Stimulated activated CD8-positive, alpha-beta memory T cell treated with anti-CD3 and anti-CD28 coated beads, Interleukin-4, amount 100 ng/mL, for 24 hours (primary cell): ENCODE data around the gene CRLF1.

Source experiments
- DNase-seq: peaks from one replicate; pipeline ENCODE4 v3.0.0-alpha.2; 2020; ENCODE audit warnings: low read depth

CRLF1 gene

GRCh38 chr19:18636183-18636968 is 29.8 kb upstream of the CRLF1 start:
- DNase-seq: peak; percentile 96

GRCh38 chr19:18635831-18636182 is 29.2 kb upstream of the CRLF1 start:
- no peak for DNase-seq

- no peak for DNase-seq
Observed at GRCh38 chr19:18634612-18635297, 28.2 kb upstream of the CRLF1 start.

- DNase-seq: no peak
Observed at GRCh38 chr19:18633321-18633720, 26.7 kb upstream of the CRLF1 start.

- no peak for DNase-seq
Observed at GRCh38 chr19:18629166-18630088, 22.8 kb upstream of the CRLF1 start.

- DNase-seq: no peak
Observed at GRCh38 chr19:18626906-18627305, 20.3 kb upstream of the CRLF1 start.

- no peak for DNase-seq
Observed at GRCh38 chr19:18620902-18621301, 14.3 kb upstream of the CRLF1 start.

- DNase-seq: no peak
Observed at GRCh38 chr19:18620311-18620710, 13.7 kb upstream of the CRLF1 start.

GRCh38 chr19:18618236-18618635 is 11.6 kb upstream of the CRLF1 start:
- no peak for DNase-seq

- no peak for DNase-seq
Observed at GRCh38 chr19:18617562-18617961, 11.0 kb upstream of the CRLF1 start.

GRCh38 chr19:18616023-18616422 is 9.4 kb upstream of the CRLF1 start:
- no peak for DNase-seq

- no peak for DNase-seq
Observed at GRCh38 chr19:18613589-18614234, 7.1 kb upstream of the CRLF1 start.

GRCh38 chr19:18612772-18613588 is 6.4 kb upstream of the CRLF1 start, which contains the start of gene TMEM59L:
Gene TMEM59L (plus strand): TSS chr19:18612870. CDS start chr19:18612959, 89 bp downstream.
- DNase-seq: no peak

GRCh38 chr19:18612051-18612771 is 5.6 kb upstream of the CRLF1 start:
- DNase-seq: no peak

- DNase-seq: no peak
Observed at GRCh38 chr19:18611327-18612050, 4.9 kb upstream of the CRLF1 start.

- DNase-seq: no peak
Observed at GRCh38 chr19:18610556-18611326, 4.1 kb upstream of the CRLF1 start.

- no peak for DNase-seq
Observed at GRCh38 chr19:18610245-18610555, 3.6 kb upstream of the CRLF1 start.

- no peak for DNase-seq
Observed at GRCh38 chr19:18609717-18610051, 3.1 kb upstream of the CRLF1 start.
